WTC11 (cell line): Measurements from ENCODE around the gene NAA80. TPM values are rescaled to one million over a fixed set of nuclear protein-coding genes. Genes with fewer than 3 reads are reported as not detected.

ENCODE experiments used
- ATAC-seq: fragments of 200-7000 bp; cut with Tn5 transposase; 2 replicates; pipeline ENCODE4 v1.10.0; 2021; ENCODE audit warnings: mild to moderate bottlenecking, moderate library complexity
- CTCF ChIA-PET: fragments of 300-600 bp; sonication (Branson Sonifier 250); formaldehyde crosslinking; loops from one replicate; lab custom pipeline; 2021; ENCODE audit warnings: antibody characterized with exemption; lab: Charles Lee
- POLR2A ChIA-PET: fragments of 350-600 bp; sonication (Branson Sonifier 250); formaldehyde crosslinking; loops from one replicate; lab custom pipeline; 2021; ENCODE audit warnings: antibody characterized with exemption; lab: Charles Lee
- DNase-seq: peaks from one replicate; pipeline ENCODE4 v3.0.0; 2021; ENCODE audit warnings: low spot score
- H3K27ac Mint-ChIP-seq: 2 replicates; pipeline ENCODE4 v1.8.0; 2021; ENCODE audit warnings: mixed read lengths
- H3K27me3 Mint-ChIP-seq: 2 replicates; pipeline ENCODE4 v1.8.0; 2021; ENCODE audit warnings: low read depth, mild to moderate bottlenecking, moderate library complexity, mixed read lengths
- H3K36me3 Mint-ChIP-seq: 2 replicates; pipeline ENCODE4 v1.8.0; 2021; ENCODE audit warnings: mixed read lengths
- H3K4me1 Mint-ChIP-seq: 2 replicates; pipeline ENCODE4 v1.8.0; 2022; ENCODE audit warnings: mixed read lengths
- H3K4me3 Mint-ChIP-seq: 2 replicates; pipeline ENCODE4 v1.8.0; 2021; ENCODE audit warnings: mild to moderate bottlenecking, moderate library complexity, mixed read lengths
- H3K9me3 Mint-ChIP-seq: 2 replicates; pipeline ENCODE4 v1.8.0; 2021; ENCODE audit warnings: mixed read lengths
- FOXJ3 ChIP-seq: sonication (generic); formaldehyde crosslinking; IDR thresholded peaks from 2 replicates; pipeline ENCODE4 v1.9.0; 2021; ENCODE audit warnings: missing genetic modification reagents, mild to moderate bottlenecking, borderline replicate concordance
- SMAD3 ChIP-seq: sonication (generic); formaldehyde crosslinking; IDR thresholded peaks from 2 replicates; pipeline ENCODE4 v1.8.0; 2022; ENCODE audit warnings: missing genetic modification reagents, mild to moderate bottlenecking, borderline replicate concordance
- SP1 ChIP-seq: sonication (generic); formaldehyde crosslinking; conservative IDR thresholded peaks from 2 replicates; pipeline ENCODE4 v1.8.1; 2022; ENCODE audit warnings: missing genetic modification reagents
- ZBTB21 ChIP-seq: sonication (generic); formaldehyde crosslinking; IDR thresholded peaks from 2 replicates; pipeline ENCODE4 v1.8.1; 2023; ENCODE audit warnings: mild to moderate bottlenecking, missing genetic modification reagents, borderline replicate concordance
- ZNF263 ChIP-seq: sonication (generic); formaldehyde crosslinking; IDR thresholded peaks from 2 replicates; pipeline ENCODE4 v1.8.1; 2022; ENCODE audit warnings: low read depth, mild to moderate bottlenecking, moderate library complexity, missing genetic modification reagents
- total RNA-seq: library from RNA; stranded (reverse); gene quantifications from 3 replicates; pipeline ENCODE4 v1.2.3, GENCODE V29; 2021
- TF ChIP-seq, protein P1 (sequence below): fragments of 250-450 bp; sonication (Bioruptor Pico); IDR thresholded peaks from 2 replicates; pipeline ENCODE4 v1.9.0; 2021; ENCODE audit warnings: moderate library complexity, mild to moderate bottlenecking, inconsistent platforms, borderline replicate concordance
- TF ChIP-seq, protein P2 (sequence below): fragments of 250-450 bp; sonication (Bioruptor Pico); conservative IDR thresholded peaks from 2 replicates; pipeline ENCODE4 v1.9.0; 2021; ENCODE audit warnings: mild to moderate bottlenecking
- TF ChIP-seq, protein P3 (sequence below): sonication (generic); formaldehyde crosslinking; IDR thresholded peaks from 2 replicates; pipeline ENCODE4 v1.8.1; 2023; ENCODE audit warnings: mild to moderate bottlenecking, missing genetic modification reagents, borderline replicate concordance
- TF ChIP-seq, protein P4 (sequence below): sonication (generic); formaldehyde crosslinking; IDR thresholded peaks from 2 replicates; pipeline ENCODE4 v1.8.0; 2022; ENCODE audit warnings: mild to moderate bottlenecking, missing genetic modification reagents

NAA80 gene
- total RNA-seq, 1 experiment from 2014 or later: 17.3 TPM

DNA sequence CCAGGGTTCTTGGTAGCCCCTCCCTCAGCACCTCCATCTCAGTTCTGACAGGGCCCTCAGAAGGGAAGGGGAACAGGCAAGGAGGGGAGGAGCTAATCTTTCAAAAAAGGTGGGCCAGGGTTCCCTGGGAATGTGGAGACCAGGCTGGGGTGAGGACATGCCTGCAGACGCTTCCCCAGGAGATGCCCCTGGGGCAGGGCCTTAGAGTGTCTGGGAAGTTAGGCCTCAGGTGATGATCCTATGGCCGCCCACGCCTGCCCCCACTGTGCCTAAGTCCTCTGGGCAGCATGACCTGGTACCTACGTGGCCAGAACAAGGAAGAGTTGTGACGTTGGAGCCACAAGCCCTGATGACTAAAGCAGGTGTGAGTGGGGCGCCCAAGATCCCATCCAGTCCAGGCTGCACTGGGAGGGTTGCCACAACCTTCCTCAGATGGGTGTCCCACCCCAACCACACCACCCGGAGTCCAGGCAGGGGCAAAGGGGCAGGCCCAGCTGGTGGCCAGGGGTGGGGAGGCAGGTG is 34.2 kb downstream of the NAA80 start:
- ChIA-PET POLR2A (interaction anchor here (0.6 to 1.8 kb wide), 9 partner anchors 18 to 173 kb away, joined by 3 to 13 read pairs (median 7); partner anchors contain the start of genes HYAL3 and NAA80), CTCF (interaction anchor here (0.6 to 4.4 kb wide), 31 partner anchors 9 to 467 kb away, joined by 3 to 73 read pairs (median 7); partner anchors contain the start of genes CISH, GNAI2, GNAT1 and HYAL1)
- Mint-ChIP-seq H3K9me3 (no peaks in the 10 kb centered on the region), H3K4me1 (peaks cover 50% of the 10 kb centered on the region), H3K27ac (peak overlapping the region; percentile 97), H3K27me3 (no peaks in the 10 kb centered on the region; the same call in 1 of the 2 replicates), H3K4me3 (0 out of 2 replicates have a peak overlapping the region, but pooled peaks have one; percentile 24), H3K36me3 (no peaks in the 10 kb centered on the region)
- TF ChIP-seq, protein P1, sequence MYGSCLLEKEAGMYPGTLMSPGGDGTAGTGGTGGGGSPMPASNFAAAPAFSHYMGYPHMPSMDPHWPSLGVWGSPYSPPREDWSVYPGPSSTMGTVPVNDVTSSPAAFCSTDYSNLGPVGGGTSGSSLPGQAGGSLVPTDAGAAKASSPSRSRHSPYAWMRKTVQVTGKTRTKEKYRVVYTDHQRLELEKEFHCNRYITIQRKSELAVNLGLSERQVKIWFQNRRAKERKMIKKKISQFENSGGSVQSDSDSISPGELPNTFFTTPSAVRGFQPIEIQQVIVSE: no peak
- no peak for TF ChIP-seq ZNF263
- peak; percentile 15; the same call in 1 of the 2 replicates for TF ChIP-seq ZBTB21 (CRISPR knock-in tag)
- TF ChIP-seq, protein P2, sequence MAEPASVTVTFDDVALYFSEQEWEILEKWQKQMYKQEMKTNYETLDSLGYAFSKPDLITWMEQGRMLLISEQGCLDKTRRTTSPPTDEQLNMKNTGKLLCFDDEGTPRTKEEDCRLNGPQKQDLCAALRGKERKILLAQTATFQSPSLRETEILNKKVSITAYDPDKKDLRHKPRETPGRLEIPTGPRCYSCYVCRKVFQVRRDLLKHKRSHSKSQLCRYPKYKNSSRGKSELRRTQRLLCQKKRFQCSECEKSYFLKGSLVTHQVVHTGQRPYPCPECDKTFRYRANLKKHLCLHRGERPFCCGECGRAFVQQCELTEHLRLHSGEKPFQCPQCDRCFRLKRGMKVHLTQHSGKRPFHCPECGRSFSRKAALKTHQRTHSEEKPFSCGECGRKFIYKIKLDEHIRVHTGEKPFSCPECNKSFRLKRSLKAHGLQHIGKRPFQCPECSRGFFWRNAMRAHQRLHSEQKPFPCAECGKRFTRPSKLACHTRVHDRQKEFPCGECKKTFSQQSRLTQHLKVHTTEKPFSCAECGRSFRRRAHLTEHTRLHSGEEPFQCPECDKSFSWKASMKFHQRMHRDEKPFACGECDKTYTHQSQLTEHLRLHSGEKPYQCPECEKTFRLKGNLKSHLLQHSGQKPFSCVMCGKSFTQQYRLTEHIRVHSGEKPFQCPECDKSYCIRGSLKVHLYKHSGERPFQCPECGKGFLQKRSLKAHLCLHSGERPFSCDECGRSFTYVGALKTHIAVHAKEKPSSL (CRISPR knock-in tag): no peak
- TF ChIP-seq FOXJ3 (CRISPR knock-in tag): no peak
- TF ChIP-seq, protein P3, sequence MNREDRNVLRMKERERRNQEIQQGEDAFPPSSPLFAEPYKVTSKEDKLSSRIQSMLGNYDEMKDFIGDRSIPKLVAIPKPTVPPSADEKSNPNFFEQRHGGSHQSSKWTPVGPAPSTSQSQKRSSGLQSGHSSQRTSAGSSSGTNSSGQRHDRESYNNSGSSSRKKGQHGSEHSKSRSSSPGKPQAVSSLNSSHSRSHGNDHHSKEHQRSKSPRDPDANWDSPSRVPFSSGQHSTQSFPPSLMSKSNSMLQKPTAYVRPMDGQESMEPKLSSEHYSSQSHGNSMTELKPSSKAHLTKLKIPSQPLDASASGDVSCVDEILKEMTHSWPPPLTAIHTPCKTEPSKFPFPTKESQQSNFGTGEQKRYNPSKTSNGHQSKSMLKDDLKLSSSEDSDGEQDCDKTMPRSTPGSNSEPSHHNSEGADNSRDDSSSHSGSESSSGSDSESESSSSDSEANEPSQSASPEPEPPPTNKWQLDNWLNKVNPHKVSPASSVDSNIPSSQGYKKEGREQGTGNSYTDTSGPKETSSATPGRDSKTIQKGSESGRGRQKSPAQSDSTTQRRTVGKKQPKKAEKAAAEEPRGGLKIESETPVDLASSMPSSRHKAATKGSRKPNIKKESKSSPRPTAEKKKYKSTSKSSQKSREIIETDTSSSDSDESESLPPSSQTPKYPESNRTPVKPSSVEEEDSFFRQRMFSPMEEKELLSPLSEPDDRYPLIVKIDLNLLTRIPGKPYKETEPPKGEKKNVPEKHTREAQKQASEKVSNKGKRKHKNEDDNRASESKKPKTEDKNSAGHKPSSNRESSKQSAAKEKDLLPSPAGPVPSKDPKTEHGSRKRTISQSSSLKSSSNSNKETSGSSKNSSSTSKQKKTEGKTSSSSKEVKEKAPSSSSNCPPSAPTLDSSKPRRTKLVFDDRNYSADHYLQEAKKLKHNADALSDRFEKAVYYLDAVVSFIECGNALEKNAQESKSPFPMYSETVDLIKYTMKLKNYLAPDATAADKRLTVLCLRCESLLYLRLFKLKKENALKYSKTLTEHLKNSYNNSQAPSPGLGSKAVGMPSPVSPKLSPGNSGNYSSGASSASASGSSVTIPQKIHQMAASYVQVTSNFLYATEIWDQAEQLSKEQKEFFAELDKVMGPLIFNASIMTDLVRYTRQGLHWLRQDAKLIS (CRISPR knock-in tag): no peak
- DNase-seq (no peak), ATAC-seq (no peak)

DNA sequence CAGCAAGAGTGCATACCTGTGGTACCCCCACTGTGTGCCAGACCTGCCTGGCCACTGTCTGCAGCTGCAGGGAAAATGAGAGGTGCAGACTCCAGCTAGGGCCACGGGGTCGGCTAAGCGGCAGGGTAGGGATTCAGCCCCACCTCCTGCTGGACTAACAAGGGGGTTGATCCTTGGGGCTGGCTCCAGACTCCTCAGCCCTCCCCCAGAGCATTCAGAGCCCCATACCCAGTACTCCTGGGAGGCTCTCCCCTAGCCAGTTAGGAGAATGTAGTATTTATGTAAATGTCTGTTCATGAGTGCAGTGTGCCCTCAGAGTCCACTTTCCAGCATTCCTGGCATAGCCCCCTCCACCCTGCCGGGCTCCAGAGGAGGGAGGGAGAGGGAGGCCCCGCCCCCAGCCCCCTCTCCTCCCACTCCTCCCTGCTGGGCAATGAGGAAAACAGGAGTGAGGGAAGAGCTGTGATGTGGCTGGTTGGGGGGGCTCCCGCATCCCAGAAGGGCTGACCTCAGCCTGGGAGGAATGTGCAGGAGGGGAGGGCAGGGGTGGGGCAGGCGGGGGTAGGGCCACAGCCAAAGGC is 34.7 kb downstream of the NAA80 start:
- Mint-ChIP-seq H3K9me3 (no peaks in the 10 kb centered on the region), H3K27ac (peak overlapping the region; percentile 99), H3K4me3 (peak overlapping the region; percentile 49), H3K27me3 (no peaks in the 10 kb centered on the region; the same call in 1 of the 2 replicates), H3K4me1 (peaks cover 53% of the 10 kb centered on the region), H3K36me3 (no peaks in the 10 kb centered on the region)
- ATAC-seq: peak; percentile 67
- ChIA-PET CTCF (interaction anchor here (0.5 to 4.4 kb wide), 35 partner anchors 8 to 888 kb away, joined by 3 to 73 read pairs (median 5); partner anchors contain the start of genes CISH, GNAI2, GNAT1 and HYAL1), POLR2A (interaction anchor here (0.6 to 1.8 kb wide), 10 partner anchors 18 to 174 kb away, joined by 3 to 13 read pairs (median 6); partner anchors contain the start of genes HYAL3 and NAA80)
- no peak for TF ChIP-seq SMAD3 (CRISPR knock-in tag)
- TF ChIP-seq ZBTB21 (CRISPR knock-in tag): peak; percentile 13; the same call in 1 of the 2 replicates
- peak; percentile 57 for TF ChIP-seq SP1
- peak; percentile 92 for DNase-seq

DNA sequence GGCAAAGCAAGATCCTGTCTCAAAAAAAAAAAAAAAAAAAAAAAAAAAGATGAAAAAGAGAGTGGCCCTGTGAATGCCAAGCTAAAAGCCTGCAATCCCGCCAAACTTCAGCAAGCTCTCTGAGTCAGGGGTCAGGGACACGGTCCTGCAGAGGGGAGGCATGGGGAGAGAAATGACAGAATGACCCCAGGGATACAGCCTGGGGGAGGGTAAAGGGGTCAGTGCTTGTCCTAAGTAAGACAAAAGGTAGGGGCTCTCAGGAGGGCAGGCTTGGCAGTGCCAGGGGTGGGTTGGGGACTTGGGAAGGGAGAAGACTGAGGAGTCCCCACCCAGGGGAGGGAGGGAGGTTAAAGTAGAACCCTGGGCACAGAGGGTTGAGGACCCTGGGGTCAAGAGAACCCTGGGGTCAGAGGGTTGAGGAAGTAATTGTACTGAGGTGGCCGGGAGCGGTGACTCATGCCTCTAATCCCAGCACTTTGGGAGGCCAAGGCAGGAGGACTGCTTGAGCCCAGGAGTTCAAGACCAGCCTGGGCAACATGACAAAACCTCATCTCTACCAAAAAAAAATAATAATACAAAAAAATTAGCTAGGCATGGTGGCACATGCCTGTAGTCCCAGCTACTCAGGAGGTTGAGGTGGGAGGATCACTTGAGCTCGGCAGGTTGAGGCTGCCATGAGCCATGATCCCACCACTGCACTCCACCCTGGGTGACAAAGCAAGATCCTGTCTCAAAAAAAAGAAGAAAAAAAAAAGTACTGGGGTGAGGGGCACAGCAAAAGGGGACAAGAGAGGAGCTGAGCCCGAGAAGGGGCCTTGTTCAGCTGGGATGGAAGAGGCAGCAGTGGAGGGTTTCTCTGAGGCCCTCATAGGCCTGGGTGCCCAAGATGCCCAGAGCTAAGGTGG is 35.5 kb downstream of the NAA80 start:
- Mint-ChIP-seq H3K9me3 (no peaks in the 10 kb centered on the region), H3K36me3 (no peaks in the 10 kb centered on the region), H3K27ac (peak overlapping the region; percentile 99)
- CTCF ChIA-PET: interaction anchor here (0.5 to 4.4 kb wide), 26 partner anchors 9 to 1937 kb away, joined by 3 to 73 read pairs (median 6); partner anchors contain the start of genes GNAI2, GNAT1, HYAL1 and HYAL3
- TF ChIP-seq, protein P1: no peak
- TF ChIP-seq, protein P4, sequence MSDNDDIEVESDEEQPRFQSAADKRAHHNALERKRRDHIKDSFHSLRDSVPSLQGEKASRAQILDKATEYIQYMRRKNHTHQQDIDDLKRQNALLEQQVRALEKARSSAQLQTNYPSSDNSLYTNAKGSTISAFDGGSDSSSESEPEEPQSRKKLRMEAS: 0 out of 2 replicates have a peak, but pooled peaks have one; percentile 1
- TF ChIP-seq, all 79 proteins: peak for 1
- H3K27me3 Mint-ChIP-seq: no peaks in the 10 kb centered on the region; the same call in 1 of the 2 replicates
- H3K4me3 Mint-ChIP-seq: peak overlapping the region; percentile 49
- DNase-seq (no peak), ATAC-seq (no peak)
- peaks cover 54% of the 10 kb centered on the region for H3K4me1 Mint-ChIP-seq
- POLR2A ChIA-PET: interaction anchor here (0.6 to 1.8 kb wide), 9 partner anchors 17 to 324 kb away, joined by 3 to 13 read pairs (median 7); partner anchors contain the start of genes HYAL3 and NAA80
